ENCODE data around the gene ADAP2. TPM values are rescaled to one million over a fixed set of nuclear protein-coding genes. Genes with fewer than 3 reads are reported as not detected.

Gene ADAP2
- total RNA-seq, 1 experiment from 2014 or later, result 1.2 TPM

GRCh38 chr17:31007695-31008373, 86.1 kb downstream of the ADAP2 start:
- no peaks in the 10 kb centered on the region for H3K36me3 Mint-ChIP-seq
- peaks cover 17% of the 10 kb centered on the region for H3K4me1 Mint-ChIP-seq
- H3K27me3 Mint-ChIP-seq (ENCODE audit: low read depth), result peaks cover 46% of the 10 kb centered on the region
- CTCF ChIA-PET, result interaction anchor here (0.7 to 1.6 kb wide), 8 partner anchors 12 to 384 kb away, joined by 3 to 6 read pairs (median 4); partner anchors contain the start of gene RNF135
- peak overlapping the region; percentile 87 for H3K4me3 Mint-ChIP-seq
- H3K9me3 Mint-ChIP-seq, result no peaks in the 10 kb centered on the region
- no peak overlapping the region for H3K27ac Mint-ChIP-seq
- ATAC-seq (no peak), DNase-seq (ENCODE audit: low spot score) (no peak)
- POLR2A ChIA-PET, result interaction anchor here (1.1 to 2.5 kb wide), 5 partner anchors 37 to 101 kb away, joined by 3 to 9 read pairs (median 3); partner anchors contain the start of genes NF1, RNF135 and TEFM
- TF ChIP-seq FOXK1 (CRISPR knock-in tag; IDR thresholded peaks at IDR 0.05), result no peak
- TF ChIP-seq NFATC4 (CRISPR knock-in tag; IDR thresholded peaks at IDR 0.05), result no peak
- TF ChIP-seq MLX (CRISPR knock-in tag; IDR thresholded peaks at IDR 0.05), result no peak
- TF ChIP-seq ZNF532 (CRISPR knock-in tag; IDR thresholded peaks at IDR 0.05; ENCODE audit: borderline replicate concordance), result no peak
- TF ChIP-seq ERG (CRISPR knock-in tag; IDR thresholded peaks at IDR 0.05), result no peak
- no peak for TF ChIP-seq ARID4B (CRISPR knock-in tag; IDR thresholded peaks at IDR 0.05; ENCODE audit: borderline replicate concordance)
- no peak for TF ChIP-seq RORB (CRISPR knock-in tag; IDR thresholded peaks at IDR 0.05)
- no peak for TF ChIP-seq ZNF396 (CRISPR knock-in tag; IDR thresholded peaks at IDR 0.05; ENCODE audit: borderline replicate concordance)
- no peak for TF ChIP-seq PRDM15 (CRISPR knock-in tag; IDR thresholded peaks at IDR 0.05)
- no peak for TF ChIP-seq GABPB1 (CRISPR knock-in tag; IDR thresholded peaks at IDR 0.05)
- no peak for TF ChIP-seq ATF2 (CRISPR knock-in tag; IDR thresholded peaks at IDR 0.05; ENCODE audit: borderline replicate concordance, low read depth)
- TF ChIP-seq NR3C1 (CRISPR knock-in tag; conservative IDR thresholded peaks at IDR 0.05; ENCODE audit: low read depth), result no peak
- no peak for TF ChIP-seq AR (CRISPR knock-in tag; IDR thresholded peaks at IDR 0.05)
- no peak for TF ChIP-seq CREM (CRISPR knock-in tag; IDR thresholded peaks at IDR 0.05)

All from WTC11 (cell line).